ENCODE results near the gene GNAI3. TPM values are rescaled to one million over a fixed set of nuclear protein-coding genes. Genes with fewer than 3 reads are reported as not detected.

GNAI3 gene
- total and polyA plus RNA-seq, 2 of the 8 experiments (the other 6 are each of a cell fraction or from before 2014, with no cell fraction given), result 4.0 to 9.8 TPM

DNA sequence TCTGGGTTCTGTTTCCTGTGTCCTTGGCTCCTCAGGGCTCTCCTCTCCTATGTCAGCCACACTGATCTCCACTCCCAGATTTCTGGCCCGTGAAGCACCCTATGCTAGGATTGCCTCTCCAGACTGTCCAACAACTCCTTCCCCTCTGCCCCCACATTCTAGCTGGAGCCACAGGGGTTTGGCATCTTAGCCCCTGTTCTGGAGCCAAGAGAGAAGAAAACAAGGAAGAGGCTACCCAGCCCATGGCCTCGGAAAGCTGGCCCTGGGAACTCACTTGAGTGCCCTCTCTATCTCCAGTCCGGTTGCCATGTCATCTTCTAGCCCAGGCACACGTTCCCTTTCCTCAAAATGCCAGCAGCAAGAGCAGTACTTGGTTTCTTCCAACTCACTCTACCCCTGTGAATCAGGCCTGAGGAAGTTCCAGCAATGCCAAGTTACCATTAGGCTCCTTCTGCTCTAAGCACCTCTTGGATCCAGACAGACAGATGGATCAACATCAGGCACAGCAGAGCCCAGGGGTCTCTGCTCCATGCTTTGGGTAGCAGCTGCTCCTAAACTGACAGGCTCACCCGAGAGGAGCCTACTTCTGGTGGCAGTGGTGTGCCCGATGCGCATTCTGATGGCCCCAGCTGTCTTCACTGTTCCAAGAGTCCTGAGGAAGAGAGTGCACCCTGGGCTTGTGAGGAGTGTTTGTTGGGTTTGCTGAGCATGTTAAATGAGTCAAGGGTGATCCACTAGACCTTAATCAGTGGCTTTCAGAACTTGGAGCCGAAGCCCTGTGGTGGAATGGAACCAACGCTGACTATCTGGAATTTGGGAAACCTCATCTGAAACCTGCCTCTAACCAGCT is 20.3 kb upstream of the GNAI3 start (continued):
- TF ChIP-seq SAP30 (IDR thresholded peaks at IDR 0.05; ENCODE audit: insufficient read depth, insufficient replicate concordance, low read length), result no peak
- no peak for TF ChIP-seq HDAC6 (IDR thresholded peaks at IDR 0.05; ENCODE audit: low read depth, low read length)
- TF ChIP-seq CBX5 (IDR thresholded peaks at IDR 0.05; ENCODE audit: low read depth, low read length), result no peak
- no peak for TF ChIP-seq CEBPB (IDR thresholded peaks at IDR 0.05; ENCODE audit: low read depth, low read length)
- TF ChIP-seq BCL11A (IDR thresholded peaks at IDR 0.05; ENCODE audit: low read depth in 2 of 2, low read length in 2 of 2), result no peak
- no peak for TF ChIP-seq SP2 (IDR thresholded peaks at IDR 0.05; ENCODE audit: low read length)
- TF ChIP-seq TEAD4 (IDR thresholded peaks at IDR 0.05; ENCODE audit: low read depth, low read length), result no peak
- no peak for TF ChIP-seq JUND (IDR thresholded peaks at IDR 0.05; ENCODE audit: low read length)

All from H1 (cell line).